HL-60/S4 treated with phorbol 12-myristate 13-acetate at 8.2 ng/mL for 4 days and 3 days (cell line): ENCODE data around the gene CASZ1.

Experiments
- in situ Hi-C: fragments of 300-500 bp; cut with MboI; formaldehyde crosslinking; loops from 2 replicates; pipeline ENCODE4 v1.15.0; 2022; ENCODE audit warnings: low sequenced_read_pairs

CASZ1 gene

GRCh38 chr1:10799726-10800125, 3.3 kb upstream of the CASZ1 start:
- in situ Hi-C loops = no loop called here

- in situ Hi-C loops = no loop called here
Measured at GRCh38 chr1:10795276-10796021, 997 bp downstream of the CASZ1 start.

- in situ Hi-C loops = no loop called here
Measured at GRCh38 chr1:10794724-10795275, 1.6 kb downstream of the CASZ1 start.

GRCh38 chr1:10793129-10793651, 3.3 kb downstream of the CASZ1 start:
- in situ Hi-C loops = no loop called here

GRCh38 chr1:10791105-10791951, 5.1 kb downstream of the CASZ1 start:
- in situ Hi-C loops = no loop called here

GRCh38 chr1:10789803-10790702, 6.4 kb downstream of the CASZ1 start:
- in situ Hi-C loops = no loop called here

- in situ Hi-C loops = no loop called here
Measured at GRCh38 chr1:10789047-10789791, 7.2 kb downstream of the CASZ1 start.

- in situ Hi-C loops = no loop called here
Measured at GRCh38 chr1:10788592-10789006, 7.8 kb downstream of the CASZ1 start.

- in situ Hi-C loops = no loop called here
Measured at GRCh38 chr1:10787286-10787685, 9.2 kb downstream of the CASZ1 start.

GRCh38 chr1:10785728-10786638, 10.5 kb downstream of the CASZ1 start:
- in situ Hi-C loops = no loop called here

- in situ Hi-C loops = no loop called here
Measured at GRCh38 chr1:10784998-10785727, 11.3 kb downstream of the CASZ1 start.

- in situ Hi-C loops = no loop called here
Measured at GRCh38 chr1:10782491-10783244, 13.8 kb downstream of the CASZ1 start.

- in situ Hi-C loops = no loop called here
Measured at GRCh38 chr1:10781137-10781536, 15.3 kb downstream of the CASZ1 start.

- in situ Hi-C loops = no loop called here
Measured at GRCh38 chr1:10779841-10780240, 16.6 kb downstream of the CASZ1 start.

- in situ Hi-C loops = no loop called here
Measured at GRCh38 chr1:10779201-10779600, 17.2 kb downstream of the CASZ1 start.

- in situ Hi-C loops = no loop called here
Measured at GRCh38 chr1:10778640-10779039, 17.8 kb downstream of the CASZ1 start.

GRCh38 chr1:10777749-10778574, 18.5 kb downstream of the CASZ1 start:
- in situ Hi-C loops = no loop called here
